Renal cortical epithelial cell (primary cell): ENCODE data around the gene C14orf132. TPM values are rescaled to one million over a fixed set of nuclear protein-coding genes. Genes with fewer than 3 reads are reported as not detected.
A peak's percentile ranks its signal among the peaks of the same experiment; 100 is the strongest.

Experiments
- DNase-seq: peaks from one replicate; pipeline ENCODE4 v3.0.0-alpha.2; 2011; ENCODE audit warnings: low read depth
- total RNA-seq: library from RNA; depleted of rRNA; stranded (reverse); fragments of >200 nt; gene quantifications from 2 replicates; pipeline ENCODE4 v1.2.3, GENCODE V29; 2014

The C14orf132 gene
- total RNA-seq, 1 donor from 2014 or later, result 22.5 TPM

DNA sequence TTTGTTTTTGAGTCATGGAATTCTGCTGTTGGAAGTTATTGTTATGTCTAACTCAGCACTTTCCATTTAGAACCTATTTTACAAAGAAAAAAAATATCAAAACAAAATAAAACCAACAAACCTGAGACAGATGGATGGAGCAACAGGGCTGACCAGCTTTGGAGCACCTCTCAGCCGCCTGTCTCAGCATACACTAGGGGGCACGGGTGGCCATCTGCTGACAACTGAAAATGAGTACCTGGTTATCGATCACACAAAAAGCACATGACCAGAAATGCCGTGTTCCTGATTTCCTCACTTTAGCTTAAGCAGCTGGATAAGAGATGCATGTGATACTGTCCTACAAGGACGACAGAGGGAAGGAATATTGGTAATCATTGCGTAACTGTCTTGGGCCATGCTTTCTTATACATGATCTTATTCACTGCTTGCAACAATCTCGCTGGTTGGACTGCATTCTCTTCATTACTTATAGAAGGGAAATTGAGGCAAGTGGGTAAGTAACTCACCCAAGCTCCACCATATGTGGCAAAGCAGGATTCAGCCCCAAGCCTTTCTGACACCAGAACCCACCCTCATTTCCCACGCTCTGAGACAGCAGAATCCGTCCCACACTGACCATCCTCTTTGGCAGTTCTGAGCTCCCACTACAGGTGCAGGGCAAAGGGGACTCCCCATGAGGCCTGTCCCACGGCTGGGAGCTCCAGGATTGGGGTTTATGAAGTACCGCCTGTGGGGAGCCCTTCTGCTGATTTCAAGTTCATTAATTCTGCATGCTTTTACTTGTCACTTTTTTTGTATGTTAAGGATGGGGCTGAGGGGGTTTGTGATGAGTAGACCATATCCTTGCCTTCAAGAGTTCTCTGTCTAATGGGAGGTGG is 43.5 kb downstream of the C14orf132 start:
- no peak for DNase-seq

DNA sequence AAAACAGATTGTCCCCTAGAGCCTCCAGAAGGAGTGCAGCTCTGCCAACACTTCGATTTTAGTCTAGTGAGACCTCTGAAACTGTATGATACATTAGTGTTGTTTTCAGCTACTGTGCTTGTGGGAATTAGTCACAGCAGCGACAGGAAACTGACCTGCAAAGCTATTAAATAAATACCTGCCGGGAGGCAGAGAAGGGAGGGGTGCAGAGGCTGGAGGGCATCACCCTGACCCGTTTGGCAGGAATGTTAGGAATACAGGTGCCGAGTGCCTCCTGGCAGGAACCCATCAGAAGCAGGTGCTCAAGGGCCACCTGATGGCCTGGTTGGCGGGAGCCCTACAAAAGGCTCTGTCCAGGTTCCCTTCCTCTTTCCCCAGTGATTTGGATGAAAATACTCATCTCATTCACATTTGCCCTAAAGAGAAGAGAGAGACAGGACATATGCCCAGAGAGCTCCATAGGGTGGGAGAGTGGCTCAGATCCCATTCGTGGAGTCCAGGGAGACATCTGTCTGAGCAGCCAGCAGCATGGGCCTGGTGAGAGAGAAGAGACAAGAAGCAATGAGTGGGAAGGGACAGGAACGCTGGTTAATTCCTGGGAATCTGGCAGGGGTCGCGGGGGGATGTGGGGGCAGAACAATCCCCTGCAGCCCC is 44.6 kb downstream of the C14orf132 start:
- peak; percentile 88 for DNase-seq

DNA sequence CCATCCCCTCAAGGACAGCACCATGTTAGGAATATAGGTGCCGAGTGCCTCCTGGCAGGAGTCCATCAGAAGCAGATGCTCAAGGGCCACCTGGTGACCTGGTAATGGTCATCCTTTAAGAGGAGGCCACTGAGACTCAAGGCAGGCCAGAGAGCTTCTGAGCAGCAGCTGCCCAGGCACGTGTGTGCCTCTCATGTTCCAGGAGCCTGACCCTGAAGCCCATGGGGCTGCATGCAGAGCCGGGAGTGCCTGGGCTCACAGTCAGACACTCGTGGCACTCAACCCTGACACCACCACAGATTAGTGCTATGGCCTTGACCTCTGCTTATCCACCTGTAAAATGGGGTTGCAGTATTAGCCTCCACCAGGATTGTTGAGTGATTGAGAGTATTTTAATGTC is 45.6 kb downstream of the C14orf132 start:
- DNase-seq, result no peak

DNA sequence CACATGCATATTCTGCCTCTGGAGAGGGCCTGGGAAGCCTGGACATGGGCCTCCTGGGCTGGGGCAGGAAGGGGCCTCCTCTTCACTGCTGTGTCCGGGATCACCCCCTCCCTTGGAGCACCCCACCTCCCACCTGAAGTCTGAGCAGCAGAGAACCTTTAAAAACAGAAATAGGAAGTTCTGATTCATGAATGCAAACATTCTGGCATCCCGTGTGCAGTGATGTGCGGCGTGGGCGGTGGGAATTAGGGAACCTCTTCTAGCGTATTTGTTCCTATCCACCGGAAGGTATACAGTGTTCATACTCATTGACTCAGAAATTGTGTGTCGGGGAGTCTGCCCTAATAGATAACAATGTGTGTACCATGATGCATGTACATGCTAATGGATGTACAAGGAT is 46.2 kb downstream of the C14orf132 start:
- DNase-seq, result no peak

DNA sequence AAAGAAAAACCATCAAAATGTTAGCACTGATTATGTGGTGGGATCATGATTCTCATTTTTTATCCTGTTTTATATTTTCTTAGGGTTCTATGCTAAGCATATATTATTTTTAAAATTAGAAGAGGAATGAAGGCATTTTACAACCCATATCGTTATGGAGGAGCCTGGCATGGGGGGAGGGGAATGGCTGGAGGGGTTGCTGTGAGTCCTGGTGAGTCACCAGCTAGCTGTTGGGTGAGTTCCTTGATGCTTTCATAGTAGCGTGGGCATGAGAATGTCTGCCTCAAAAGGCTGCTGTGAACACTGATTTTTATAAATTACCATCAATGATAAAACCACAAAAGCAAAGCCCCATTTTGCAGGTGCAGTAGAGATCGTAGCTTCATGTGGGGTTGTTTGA is 46.9 kb downstream of the C14orf132 start:
- DNase-seq, result peak; percentile 79

DNA sequence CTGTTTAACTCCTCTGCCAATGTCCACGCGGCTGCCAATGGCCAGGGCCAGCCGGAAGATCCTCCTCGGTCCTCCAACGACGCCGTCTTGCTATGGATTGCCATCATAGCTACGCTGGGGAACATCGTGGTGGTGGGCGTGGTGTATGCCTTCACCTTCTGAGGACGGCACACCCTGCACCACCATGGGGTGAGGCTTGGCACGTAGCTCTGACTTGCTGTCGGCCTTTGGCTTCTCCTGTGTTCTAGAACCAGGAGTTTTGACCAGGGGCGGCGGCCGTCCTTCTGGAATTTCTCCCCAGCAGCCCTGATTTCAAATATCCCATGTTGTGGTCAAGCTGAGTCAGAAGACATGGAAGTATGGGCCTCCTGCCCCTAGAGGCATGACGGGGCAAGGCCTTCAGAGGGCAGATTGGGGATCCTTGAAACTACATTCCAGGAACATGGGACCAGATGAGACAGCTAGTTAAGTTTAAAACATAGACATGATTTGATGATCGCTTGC is 47.5 kb downstream of the C14orf132 start:
- DNase-seq, result peak; percentile 61

DNA sequence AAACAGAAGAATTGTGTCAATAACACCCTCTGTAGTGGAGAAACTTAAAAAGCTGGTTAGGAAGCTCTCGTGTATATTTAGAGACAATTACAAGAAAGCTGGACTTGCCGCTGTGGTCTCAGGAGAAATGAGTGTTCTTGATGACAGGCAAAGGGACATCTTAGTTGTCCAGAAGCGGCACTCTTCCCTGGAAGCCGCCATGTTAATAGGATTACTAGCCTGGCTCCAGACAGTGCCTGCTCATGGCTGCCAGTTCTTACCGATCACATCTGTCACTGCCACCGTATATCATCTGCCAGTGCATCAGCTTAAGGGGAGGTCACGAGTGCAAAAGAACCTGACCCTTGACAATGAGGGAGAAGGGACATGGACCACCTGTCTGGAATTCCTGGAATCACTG is 48.9 kb downstream of the C14orf132 start:
- no peak for DNase-seq

DNA sequence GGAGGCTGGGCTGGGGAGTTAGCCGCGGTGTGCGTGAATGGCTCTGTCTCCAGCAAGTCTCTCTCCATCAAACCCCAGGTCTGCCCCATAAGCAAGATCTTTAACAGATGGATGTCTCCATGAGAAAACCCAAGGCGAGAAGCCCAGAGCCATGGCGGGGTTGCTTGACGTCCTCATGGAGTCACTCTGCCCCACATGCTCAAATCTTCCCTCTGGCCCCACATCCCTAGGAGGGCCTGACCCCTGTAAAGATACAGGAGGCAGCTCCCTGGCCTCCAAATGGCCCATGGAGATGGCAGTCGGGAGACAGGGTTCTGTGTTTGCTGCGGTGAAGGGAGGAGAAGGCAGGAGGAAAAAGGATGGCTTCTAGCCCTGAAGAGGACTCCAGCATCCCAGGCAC is 49.3 kb downstream of the C14orf132 start:
- no peak for DNase-seq

DNA sequence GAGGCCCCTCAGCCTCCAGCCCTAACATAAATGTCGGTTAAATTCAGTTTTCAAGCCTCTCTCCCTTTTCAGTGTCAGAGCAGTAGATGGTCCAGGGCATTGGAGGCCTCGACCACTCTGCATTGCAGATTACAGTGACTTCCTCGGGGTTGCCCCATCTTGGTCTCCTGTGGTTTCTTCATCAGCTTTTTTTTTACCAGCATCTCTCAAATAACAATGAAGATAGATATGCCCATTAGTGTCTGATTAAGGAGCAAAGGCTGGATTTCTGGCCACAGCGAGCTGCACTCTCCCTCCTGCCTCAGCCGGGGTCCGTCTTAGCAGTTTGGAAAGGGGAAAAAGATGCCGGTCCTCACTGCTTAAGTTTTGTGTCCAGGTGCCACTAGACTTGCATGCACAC is 49.7 kb downstream of the C14orf132 start:
- no peak for DNase-seq

DNA sequence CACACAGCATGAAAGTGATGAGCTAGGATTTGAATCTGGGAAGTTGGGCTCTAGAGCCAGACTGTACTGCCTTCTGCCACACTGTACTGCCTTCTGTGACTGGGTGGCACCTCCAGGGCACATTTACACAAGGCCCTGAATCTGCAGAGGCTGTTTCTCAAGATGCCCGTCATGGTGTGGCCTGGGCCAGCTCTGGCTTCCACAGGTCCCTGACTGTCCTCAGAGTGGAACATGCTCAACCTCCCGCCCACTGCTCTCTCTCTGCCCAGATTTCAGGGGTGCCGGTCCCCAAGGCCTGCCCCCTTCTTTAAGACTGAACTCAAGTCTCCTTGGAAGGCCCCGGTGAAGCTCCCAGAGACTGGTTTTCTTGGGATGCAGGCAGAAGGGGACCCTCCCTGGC is 50.2 kb downstream of the C14orf132 start:
- DNase-seq, result no peak

DNA sequence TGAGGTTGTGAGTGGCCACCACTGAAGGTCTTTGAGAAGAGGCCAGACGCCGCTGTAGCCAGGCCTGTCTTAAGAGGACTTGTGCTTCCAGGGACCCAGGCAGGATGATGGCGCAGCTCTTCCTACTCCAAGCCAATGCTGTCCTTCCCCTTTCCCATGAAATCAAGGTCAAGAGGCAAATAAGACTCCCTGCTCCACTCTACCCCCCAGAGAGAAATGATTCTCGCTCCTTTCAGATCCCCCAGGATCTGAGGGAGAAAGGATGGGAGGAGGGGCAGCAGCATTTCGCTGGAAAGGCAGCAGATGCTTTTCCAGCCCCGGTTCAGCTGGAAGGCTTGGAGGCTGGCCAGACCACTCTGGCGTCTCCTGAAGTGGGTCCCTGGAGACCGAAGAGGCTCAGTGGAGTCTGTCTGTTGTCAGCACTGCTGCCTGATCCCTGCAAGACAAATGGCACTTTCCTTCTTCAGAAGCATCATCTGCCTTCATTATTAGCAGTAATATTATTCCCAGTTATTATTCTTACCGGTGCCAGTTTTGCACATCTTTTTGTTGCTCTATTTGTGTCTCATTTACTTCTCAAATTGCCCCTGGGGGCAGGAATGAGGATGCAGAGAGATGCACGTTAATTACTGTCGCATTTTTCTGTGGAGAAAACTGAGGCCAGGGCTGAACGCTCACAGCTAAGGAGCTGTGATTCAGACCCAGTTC is 51.4 kb downstream of the C14orf132 start:
- no peak for DNase-seq

DNA sequence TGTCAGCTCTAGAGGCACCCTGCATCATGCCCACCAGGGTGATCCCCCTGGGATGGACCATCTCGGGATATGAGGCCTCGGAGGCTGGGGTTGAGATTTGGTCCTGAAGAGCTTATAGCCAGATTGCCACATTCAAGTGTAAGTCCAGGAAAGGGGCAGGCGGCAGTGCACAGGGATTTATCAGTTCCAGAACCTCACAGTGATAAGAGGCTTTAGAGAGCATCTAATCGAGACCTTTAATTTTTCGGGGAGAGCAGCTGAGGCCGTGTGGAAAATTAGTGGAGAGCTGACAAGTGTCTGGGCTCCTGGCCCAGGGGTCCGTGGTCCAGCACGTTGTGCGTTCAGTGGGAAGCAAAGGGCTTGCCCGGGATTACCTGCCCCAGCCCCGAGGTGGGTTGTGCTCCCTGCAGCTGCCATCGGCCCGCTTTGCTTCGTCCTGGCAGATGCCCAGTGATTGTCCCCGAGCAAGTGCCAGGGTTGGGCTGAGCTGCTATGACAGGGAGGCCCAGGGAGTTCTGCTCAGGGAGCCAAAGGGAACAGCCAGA is 52.1 kb downstream of the C14orf132 start:
- DNase-seq, result no peak

DNA sequence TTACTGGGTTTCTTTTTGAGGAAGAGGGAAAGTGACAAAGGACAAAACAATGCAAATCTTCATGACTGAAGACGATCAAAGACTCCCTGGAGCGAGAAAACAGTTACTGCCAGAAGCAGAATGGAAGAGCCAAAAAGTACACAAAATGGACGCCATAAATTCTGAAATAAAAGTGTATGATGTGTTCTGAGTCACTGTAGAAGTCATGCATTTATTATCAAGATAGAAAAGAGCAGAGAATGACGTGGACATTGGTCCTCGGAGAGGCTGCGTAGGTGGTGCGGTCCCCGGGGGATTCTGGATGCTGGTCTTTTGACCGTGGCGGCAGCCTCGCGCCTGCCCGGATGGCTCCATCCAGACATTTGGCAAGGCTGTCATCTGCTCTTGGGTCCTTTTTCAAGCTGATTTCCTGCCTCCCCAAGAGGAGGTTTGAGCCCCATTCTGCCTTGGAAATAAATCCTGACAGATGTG is 52.8 kb downstream of the C14orf132 start:
- DNase-seq, result no peak

DNA sequence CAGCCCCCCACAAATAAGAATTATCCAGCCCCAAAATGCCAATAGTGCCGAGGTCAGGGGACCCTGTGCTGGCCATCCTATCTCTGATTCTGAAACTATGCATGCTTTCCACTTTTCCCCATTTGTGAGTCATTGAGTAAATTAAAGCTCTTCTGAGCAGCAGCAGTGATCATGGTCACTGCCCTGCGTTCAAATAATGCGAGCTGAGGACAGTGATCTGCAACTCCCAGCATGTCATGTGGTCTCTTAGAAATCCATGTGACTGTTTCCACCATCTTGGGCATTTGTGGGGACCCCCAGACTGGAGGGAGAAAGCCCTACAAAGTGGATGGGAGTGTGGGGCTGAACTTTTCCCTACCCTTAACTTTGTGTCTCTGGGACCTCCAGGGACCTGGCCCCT is 53.8 kb downstream of the C14orf132 start:
- DNase-seq, result no peak

DNA sequence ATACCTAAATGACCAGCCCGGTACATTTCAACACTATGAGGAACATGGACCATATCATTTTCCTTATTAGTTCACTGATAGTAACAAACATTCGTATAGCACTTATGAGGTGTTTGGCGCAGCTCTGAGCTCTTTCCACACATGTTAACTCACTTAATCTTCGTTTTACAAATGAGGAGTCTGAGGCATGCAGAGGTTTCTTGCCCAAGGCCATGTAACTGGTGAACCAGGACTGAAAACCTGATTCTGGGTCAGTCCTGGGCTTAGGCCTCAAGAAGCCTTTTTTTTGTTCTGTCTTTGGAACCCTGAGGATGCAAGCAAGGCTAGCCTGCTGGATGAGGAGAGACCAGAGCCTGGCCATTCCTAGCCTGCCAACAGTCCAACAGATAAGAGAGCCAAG is 55.0 kb downstream of the C14orf132 start:
- peak; percentile 40 for DNase-seq

DNA sequence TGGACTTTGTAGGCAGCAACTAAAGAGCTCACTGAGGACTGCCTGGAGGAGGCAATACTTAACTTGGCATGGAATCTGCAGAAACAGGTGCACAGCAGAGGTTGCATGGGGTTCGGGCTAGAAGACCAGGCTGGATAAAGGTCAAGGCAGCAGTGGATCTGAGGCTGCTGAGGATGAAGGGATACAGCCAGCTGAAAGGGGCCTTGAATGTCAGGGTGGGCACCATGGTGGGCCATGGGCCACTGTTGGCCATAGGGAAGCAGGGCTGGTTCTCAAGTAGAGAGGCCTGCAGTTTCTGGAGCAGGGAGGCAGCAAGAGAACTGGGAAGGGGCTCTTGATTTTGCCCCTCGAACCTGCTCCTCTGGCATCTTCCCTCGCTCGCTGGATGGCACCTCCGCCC is 55.5 kb downstream of the C14orf132 start:
- DNase-seq, result no peak

DNA sequence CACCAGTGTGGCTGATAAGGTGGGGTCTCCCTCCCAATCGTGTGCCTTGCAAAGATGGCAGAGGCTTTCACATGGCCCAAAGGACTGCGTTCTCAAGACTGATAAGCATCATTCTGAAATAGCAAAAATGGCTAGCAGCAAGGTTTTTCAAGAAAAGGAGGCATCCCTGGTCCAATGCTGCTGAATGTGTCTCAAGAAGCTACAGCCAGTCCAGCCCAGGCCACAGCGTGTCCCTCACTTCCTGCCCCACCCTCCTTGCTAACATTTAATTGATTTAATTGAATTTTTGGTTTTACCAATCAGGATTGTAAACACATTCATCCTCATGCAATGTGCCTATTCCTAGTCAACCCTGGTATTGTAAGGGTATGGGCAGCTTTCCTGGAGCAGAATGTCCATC is 55.9 kb downstream of the C14orf132 start:
- DNase-seq, result no peak

DNA sequence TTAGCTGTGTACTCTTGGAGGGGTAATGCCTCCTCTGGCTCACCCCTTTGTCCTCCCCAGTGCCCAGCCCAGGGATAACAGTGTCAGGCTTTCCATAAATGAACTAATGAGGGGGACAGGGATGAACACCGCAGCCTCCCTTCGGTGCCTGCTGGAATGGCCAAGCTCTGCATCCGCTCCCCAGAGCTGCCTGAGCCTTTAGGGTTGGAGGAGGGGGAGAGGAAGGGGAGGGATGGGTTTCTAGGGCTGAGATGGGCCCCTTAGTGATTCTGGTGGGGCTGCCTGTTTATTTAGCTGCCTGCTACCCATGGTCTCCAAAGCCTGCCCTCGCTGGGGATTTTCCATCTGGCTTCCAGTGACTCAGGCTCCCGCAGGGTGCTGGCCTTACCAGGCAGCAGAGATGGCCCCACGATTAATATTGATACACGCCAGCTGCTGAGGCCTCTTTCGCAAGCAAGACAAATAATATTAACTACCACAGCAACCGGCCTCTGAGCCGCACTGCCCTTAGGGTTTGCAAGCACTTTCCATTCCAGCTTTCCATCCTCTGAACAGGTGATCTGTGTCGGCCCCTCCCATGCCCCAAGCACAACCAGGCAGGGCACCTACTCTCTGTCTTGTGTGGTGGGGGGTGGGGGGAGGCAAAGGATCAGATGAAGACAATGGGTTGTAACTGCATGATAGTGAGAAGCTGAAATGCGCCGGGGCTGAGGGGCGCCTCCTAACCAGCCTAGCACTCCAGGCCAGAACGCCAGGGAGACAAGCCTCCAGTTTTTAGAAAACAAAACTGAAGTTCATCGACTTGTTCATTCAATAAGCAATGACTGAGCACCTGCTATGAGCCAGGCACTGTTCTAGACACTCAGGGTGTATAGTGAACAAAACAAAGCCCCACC is 56.7 kb downstream of the C14orf132 start:
- peak; percentile 94 for DNase-seq

DNA sequence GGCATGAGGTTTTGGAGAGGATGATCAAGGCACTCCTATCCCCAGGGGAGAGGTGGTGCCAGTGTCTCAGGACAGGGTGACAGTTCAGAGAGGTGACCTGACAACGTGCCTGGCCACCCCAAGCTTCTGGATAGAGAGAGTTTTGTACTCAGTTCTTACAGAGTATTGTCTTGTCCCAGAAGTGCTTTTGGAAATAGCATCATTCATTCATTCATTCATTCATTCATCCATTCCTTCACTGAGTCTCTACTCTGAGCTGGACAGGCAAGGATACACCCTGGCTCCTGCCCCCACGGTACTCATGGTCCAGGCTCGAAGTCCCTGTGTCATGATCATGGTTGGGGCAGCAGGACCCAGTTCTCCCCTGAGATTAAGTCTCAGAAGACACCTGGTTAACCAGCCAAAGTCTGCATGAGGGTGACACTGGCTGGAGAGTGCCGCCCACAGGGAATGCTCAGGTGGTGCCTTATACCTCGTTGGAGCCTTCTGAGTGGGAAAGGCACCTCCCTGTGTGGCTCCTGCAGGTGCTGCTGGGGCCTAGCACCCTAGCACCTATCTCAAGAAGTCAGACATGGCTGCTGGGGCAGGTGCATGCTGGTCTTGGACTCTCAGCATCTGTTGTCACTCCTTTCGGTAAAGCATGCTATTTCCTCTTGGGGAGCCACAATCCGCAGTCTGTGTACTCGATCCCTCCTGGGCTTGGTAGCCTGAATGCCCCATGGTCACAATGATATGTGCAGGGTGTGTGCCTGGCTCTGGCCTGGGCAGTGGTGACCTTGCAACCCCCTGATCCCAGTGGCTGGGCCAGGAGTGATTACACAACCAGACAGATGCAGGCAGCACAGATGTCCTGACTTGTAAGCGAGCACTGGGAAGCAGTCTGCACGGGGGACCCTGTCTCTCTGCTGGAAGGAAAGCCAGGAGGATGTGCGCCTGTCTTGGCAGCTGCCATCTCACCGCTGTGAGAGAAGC is 57.8 kb downstream of the C14orf132 start:
- DNase-seq, result no peak

DNA sequence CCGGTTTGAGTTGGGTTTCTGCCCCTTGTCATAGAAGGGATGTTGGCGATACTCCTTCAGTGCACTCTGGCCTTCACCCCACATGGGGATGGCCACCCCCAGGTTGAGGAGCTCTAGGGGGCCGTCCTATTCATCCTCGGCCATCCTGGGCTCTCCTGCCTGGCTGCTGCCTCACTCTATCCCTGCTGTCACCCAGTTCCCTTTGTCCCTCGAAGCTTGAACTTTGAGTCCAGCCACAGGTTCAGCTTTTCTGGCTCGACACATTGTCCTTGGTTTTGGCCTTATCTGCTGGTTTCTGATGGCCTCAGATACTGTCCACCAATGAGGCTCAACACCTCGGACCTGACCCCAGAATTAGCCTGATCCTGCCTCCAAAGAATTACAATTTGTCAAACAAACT is 58.6 kb downstream of the C14orf132 start:
- DNase-seq, result no peak
